Sigmoid colon (tissue), 7 donors: ENCODE results near the gene VGLL3. TPM values are rescaled to one million over a fixed set of nuclear protein-coding genes. Genes with fewer than 3 reads are reported as not detected.

ENCODE experiments used
- DNase-seq: peaks from one replicate; pipeline ENCODE4 v3.0.0-alpha.2; 2019
- H3K27ac ChIP-seq, 4 donors: fragments of 200-600 bp; sonication (generic); one replicate each; pipeline ENCODE4 v1.5.1; 2016 to 2019; ENCODE audit warnings: mild to moderate bottlenecking in 1 of 4
- H3K27me3 ChIP-seq, 3 donors: fragments of 200-600 bp; sonication (generic); one replicate each; pipeline ENCODE4 v1.5.1; 2019; ENCODE audit warnings: mild to moderate bottlenecking in 1 of 3
- H3K36me3 ChIP-seq, 4 donors: fragments of 200-600 bp; sonication (generic); one replicate each; pipeline ENCODE4 v1.5.1; 2016 to 2019
- H3K4me1 ChIP-seq, 4 donors: fragments of 200-600 bp; sonication (generic); one replicate each; pipeline ENCODE4 v1.5.1; 2017 to 2019
- H3K4me3 ChIP-seq, 4 donors: fragments of 200-600 bp; sonication (generic); one replicate each; pipeline ENCODE4 v1.5.1; 2017 to 2019; ENCODE audit warnings: mild to moderate bottlenecking in 2 of 4, moderate library complexity in 1 of 4
- H3K9me3 ChIP-seq, 4 donors: fragments of 200-600 bp in 3 of 4; sonication (generic) in 3 of 4; one replicate each; pipeline versions ENCODE4 v1.5.1 to v1.6.1; 2013 to 2019
- EP300 ChIP-seq, 4 donors: sonication (generic); formaldehyde crosslinking; IDR thresholded peaks; one replicate each; pipeline ENCODE4 v1.6.1; 2017; ENCODE audit warnings: antibody characterized with exemption in 4 of 4
- POLR2A ChIP-seq, 2 donors: fragments of 450-650 bp; IDR thresholded peaks; one replicate each; pipeline ENCODE4 v1.6.1; 2016; ENCODE audit warnings: antibody characterized with exemption in 2 of 2, mild to moderate bottlenecking in 2 of 2, moderate library complexity in 2 of 2
- POLR2AphosphoS5 ChIP-seq, 4 donors: sonication (generic); formaldehyde crosslinking; IDR thresholded peaks; one replicate each; pipeline ENCODE4 v1.6.1; 2017; ENCODE audit warnings: antibody characterized with exemption in 4 of 4
- WGBS, 2 donors: extraction: QIAGEN DNeasy Blood & Tissue Kit; methylation state at CpG; one replicate each; pipeline ENCODE4 v1.1.7; 2013; 5-methylcytosine and 5-hydroxymethylcytosine counted together
- intact Hi-C: fragments of 100-400 bp; cut with DNase I; formaldehyde crosslinking; loops from one replicate; pipeline ENCODE4 v1.15.1; 2023
- polyA plus RNA-seq, 3 donors: library from polyadenylated mRNA; stranded (reverse); fragments of 200-250 nt; gene quantifications; one replicate each; pipeline ENCODE4 v1.2.3, GENCODE V29; 2013
- total RNA-seq, 4 donors: library from RNA; depleted of rRNA; stranded (reverse); fragments of >200 nt; gene quantifications; one replicate each; pipeline ENCODE4 v1.1.0, GENCODE V29; 2016
- TF ChIP-seq, protein P1 (sequence below), 4 experiments: fragments of 450-650 bp in 3 of 4; fragments of 200-600 bp in 1 of 4; IDR thresholded peaks; one replicate each; pipeline ENCODE4 v1.5.1; 2016 to 2019; ENCODE audit warnings: antibody characterized with exemption in 4 of 4, mild to moderate bottlenecking in 3 of 4, moderate library complexity in 2 of 4
- donor health status: healthy with polysubstance abuse.
- donor health status: Bipolar disorder and iron deficiency.
- donor health status: healthy.

Gene VGLL3
- total and polyA plus RNA-seq, 7 donors: 0.23 to 35.0 (median 24.0) TPM

DNA sequence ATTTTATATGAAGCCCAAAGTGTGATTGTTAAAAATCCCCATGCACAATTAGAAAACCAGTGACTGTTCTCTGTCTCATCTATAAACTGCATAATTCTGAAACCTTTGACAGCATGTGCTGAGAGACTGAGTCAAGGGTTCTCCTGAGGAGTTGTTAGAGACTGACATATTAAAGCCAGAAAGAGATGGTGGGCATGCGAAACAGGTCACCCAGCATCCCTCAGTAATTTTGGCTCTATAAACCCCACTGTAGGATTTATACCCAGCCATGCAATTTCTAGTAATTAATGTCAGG lies 3.6 kb downstream of the VGLL3 start:
- no peaks in the 10 kb centered on the region for H3K27me3 ChIP-seq
- intact Hi-C loops: no loop called here
- H3K4me3 ChIP-seq: peak overlapping the region in 3 of 4 donors; percentile 16 to 81 (median 78)
- H3K4me1 ChIP-seq: peaks cover 0 to 65% (median 37%) of the 10 kb centered on the region in 4 donors
- no peaks in the 10 kb centered on the region for H3K36me3 ChIP-seq
- WGBS, 2 donors: 86 to 94% methylated on average over 1 of the region's 1 CpG
- H3K27ac ChIP-seq: peak overlapping the region; percentile 69 to 98 (median 90)
- DNase-seq: no peak
- TF ChIP-seq POLR2AphosphoS5 (IDR thresholded peaks at IDR 0.05): no peak
- no peak for TF ChIP-seq EP300 (IDR thresholded peaks at IDR 0.05)
- TF ChIP-seq POLR2A (IDR thresholded peaks at IDR 0.05): no peak
- TF ChIP-seq, protein P1, sequence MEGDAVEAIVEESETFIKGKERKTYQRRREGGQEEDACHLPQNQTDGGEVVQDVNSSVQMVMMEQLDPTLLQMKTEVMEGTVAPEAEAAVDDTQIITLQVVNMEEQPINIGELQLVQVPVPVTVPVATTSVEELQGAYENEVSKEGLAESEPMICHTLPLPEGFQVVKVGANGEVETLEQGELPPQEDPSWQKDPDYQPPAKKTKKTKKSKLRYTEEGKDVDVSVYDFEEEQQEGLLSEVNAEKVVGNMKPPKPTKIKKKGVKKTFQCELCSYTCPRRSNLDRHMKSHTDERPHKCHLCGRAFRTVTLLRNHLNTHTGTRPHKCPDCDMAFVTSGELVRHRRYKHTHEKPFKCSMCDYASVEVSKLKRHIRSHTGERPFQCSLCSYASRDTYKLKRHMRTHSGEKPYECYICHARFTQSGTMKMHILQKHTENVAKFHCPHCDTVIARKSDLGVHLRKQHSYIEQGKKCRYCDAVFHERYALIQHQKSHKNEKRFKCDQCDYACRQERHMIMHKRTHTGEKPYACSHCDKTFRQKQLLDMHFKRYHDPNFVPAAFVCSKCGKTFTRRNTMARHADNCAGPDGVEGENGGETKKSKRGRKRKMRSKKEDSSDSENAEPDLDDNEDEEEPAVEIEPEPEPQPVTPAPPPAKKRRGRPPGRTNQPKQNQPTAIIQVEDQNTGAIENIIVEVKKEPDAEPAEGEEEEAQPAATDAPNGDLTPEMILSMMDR (IDR thresholded peaks at IDR 0.05): no peak
- no peaks in the 10 kb centered on the region for H3K9me3 ChIP-seq

DNA sequence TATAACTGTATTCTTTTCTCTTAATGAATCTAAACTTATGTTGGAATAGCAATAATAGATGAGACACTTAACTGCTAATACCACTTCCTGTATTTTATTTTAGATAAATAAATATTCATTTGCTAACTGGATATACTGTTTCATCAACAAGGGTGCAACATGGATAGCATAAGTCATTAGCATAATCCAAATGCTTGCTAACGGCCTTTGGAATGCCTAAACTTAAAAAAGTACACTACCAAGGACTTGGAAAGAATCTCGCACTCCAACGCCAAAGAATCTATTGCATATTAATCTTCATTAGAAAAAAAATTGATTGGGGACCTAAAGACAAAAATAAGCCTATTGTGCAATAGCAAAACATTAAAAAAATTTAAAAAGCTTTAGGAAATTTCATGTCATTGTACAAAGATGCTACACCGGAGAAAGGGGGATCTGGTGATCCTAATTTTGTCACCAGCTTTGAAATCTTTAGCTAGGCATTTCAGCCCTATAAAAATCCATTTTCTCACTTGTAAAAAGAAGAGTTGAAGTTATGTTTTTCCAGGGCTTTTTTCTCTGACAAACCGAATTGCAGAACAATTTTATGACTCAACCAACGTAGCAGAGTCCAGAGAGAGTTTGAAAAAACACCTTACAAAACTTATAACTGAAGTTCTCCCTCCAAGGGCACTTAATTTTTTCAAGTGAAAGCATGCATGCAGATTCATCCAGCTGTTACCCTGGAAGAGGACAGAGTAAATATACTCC lies 4.1 kb downstream of the VGLL3 start:
- Histone ChIP-seq H3K36me3 (no peaks in the 10 kb centered on the region), H3K27me3 (no peaks in the 10 kb centered on the region), H3K4me1 (peaks cover 0 to 63% (median 35%) of the 10 kb centered on the region in 4 donors), H3K9me3 (no peaks in the 10 kb centered on the region), H3K27ac (peak overlapping the region; percentile 69 to 98 (median 90)), H3K4me3 (peak overlapping the region; percentile 1 to 81 (median 47))
- intact Hi-C loops: no loop called here
- TF ChIP-seq, protein P1 (IDR thresholded peaks at IDR 0.05): no peak
- no peak for TF ChIP-seq POLR2AphosphoS5 (IDR thresholded peaks at IDR 0.05)
- TF ChIP-seq POLR2A (IDR thresholded peaks at IDR 0.05): no peak
- no peak for TF ChIP-seq EP300 (IDR thresholded peaks at IDR 0.05)
- no peak for DNase-seq
- 52 to 64% methylated on average over 6 of the region's 6 CpGs for WGBS, 2 donors

DNA sequence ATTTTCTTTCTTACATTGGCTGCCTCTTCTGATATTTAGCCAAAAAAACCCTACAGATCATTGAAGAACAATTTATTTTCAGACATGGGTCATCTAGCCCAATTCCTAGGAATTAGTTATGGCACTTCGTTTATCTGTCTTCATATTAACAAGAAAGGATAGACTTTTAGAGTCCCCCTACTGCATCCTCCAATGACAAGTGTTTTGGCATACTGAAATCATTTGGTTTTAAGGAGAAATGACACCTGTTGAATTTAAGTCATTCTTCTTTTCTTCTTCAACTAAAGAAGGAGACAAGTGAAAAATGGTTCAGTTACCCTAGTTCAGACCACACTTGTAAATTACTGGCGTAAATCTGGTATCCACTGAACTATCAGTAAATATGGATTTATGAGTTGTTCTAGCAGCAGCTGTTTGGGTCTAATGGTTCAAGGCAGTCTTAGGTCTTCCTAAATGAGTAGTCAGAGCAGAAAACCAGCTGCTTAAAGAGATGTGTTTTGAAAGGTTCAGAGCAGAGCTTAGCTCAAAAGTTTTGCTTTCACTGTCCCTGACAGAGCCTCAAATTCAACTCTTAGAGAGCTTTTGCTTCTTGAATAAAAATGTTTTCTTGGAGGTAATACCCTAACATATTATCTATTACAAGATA lies 5.6 kb downstream of the VGLL3 start:
- no peak overlapping the region for H3K4me3 ChIP-seq

DNA sequence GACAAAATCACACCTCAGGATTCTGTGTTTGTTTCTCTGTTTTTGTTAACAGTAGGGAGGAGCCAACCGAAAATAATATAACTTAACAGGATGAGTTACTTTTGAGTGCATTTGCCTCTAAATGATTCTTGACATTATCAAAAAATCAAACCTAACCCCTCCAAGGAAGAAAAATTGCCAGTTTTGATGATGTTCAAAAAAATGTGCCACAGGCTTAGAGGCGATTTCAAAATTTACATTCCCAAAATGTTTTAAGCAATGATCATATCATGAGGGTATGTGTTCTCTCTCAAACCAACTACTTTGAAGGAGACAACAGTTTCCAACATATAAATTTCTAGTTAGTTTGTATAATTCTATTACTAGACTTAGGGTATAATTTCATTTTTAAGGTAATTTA lies 6.7 kb downstream of the VGLL3 start:
- peak overlapping the region; percentile 69 to 98 (median 90) for H3K27ac ChIP-seq
- WGBS, 2 donors: 78 to 83% methylated on average over 2 of the region's 2 CpGs
- no peak overlapping the region for H3K4me3 ChIP-seq
- intact Hi-C loops: no loop called here
- peaks cover 0 to 80% (median 37%) of the 10 kb centered on the region in 4 donors for H3K4me1 ChIP-seq
- no peaks in the 10 kb centered on the region for H3K36me3 ChIP-seq
- DNase-seq: no peak
- no peaks in the 10 kb centered on the region for H3K9me3 ChIP-seq
- H3K27me3 ChIP-seq: no peaks in the 10 kb centered on the region
- no peak for TF ChIP-seq POLR2AphosphoS5 (IDR thresholded peaks at IDR 0.05)
- TF ChIP-seq, protein P1 (IDR thresholded peaks at IDR 0.05): no peak
- TF ChIP-seq EP300 (IDR thresholded peaks at IDR 0.05): no peak
- no peak for TF ChIP-seq POLR2A (IDR thresholded peaks at IDR 0.05)

More for the DNA sequence above, 5.6 kb downstream of the VGLL3 start:
- DNase-seq: no peak
- no peaks in the 10 kb centered on the region for H3K27me3 ChIP-seq
- peak overlapping the region; percentile 69 to 98 (median 90) for H3K27ac ChIP-seq
- H3K4me1 ChIP-seq: peaks cover 0 to 73% (median 35%) of the 10 kb centered on the region in 4 donors
- 66 to 75% methylated on average over 2 of the region's 2 CpGs for WGBS, 2 donors
- no peaks in the 10 kb centered on the region for H3K36me3 ChIP-seq
- intact Hi-C loops: no loop called here
- H3K9me3 ChIP-seq: no peaks in the 10 kb centered on the region
- TF ChIP-seq POLR2A (IDR thresholded peaks at IDR 0.05): no peak
- no peak for TF ChIP-seq POLR2AphosphoS5 (IDR thresholded peaks at IDR 0.05)
- TF ChIP-seq, protein P1 (IDR thresholded peaks at IDR 0.05): no peak
- TF ChIP-seq EP300 (IDR thresholded peaks at IDR 0.05): no peak
